OCI-LY7 (cell line): ENCODE measurements around the gene MYL5. TPM values are rescaled to one million over a fixed set of nuclear protein-coding genes. Genes with fewer than 3 reads are reported as not detected.

Experiments used
- BruUV-seq: library from RNA; stranded (reverse); fragments of 400-500 nt; replicated peaks from 2 replicates; lab custom pipeline; 2021; lab: Mats Ljungman, UMichigan
- CTCF ChIA-PET: fragments of 300-600 bp; sonication (Branson Sonifier 250); formaldehyde crosslinking; loops from one replicate; lab custom pipeline; 2022; ENCODE audit warnings: antibody characterized with exemption; ENCODE audit not compliant: unreplicated experiment; lab: Charles Lee
- POLR2A ChIA-PET: fragments of 300-600 bp; sonication (Branson Sonifier 250); formaldehyde crosslinking; loops from one replicate; lab custom pipeline; 2022; ENCODE audit warnings: antibody characterized with exemption; lab: Charles Lee
- DNase-seq: peaks from one replicate; pipeline ENCODE4 v3.0.0-alpha.2; 2015; ENCODE audit warnings: low spot score
- H2AFZ ChIP-seq: fragments of 200-600 bp; sonication (generic), shearing (Covaris generic); 2 replicates; pipeline ENCODE4 v1.6.1; 2014; ENCODE audit warnings: mild to moderate bottlenecking, antibody characterized with exemption, low read length, moderate library complexity
- H3K27ac ChIP-seq: fragments of 200-600 bp; sonication (generic); 2 replicates; pipeline ENCODE4 v1.5.1; 2014; ENCODE audit warnings: mixed run types, low read depth, mild to moderate bottlenecking, moderate library complexity, low read length, inconsistent platforms; ENCODE audit not compliant: poor library complexity, severe bottlenecking
- H3K36me3 ChIP-seq: fragments of 200-600 bp; sonication (generic); 2 replicates; pipeline ENCODE4 v1.6.1; 2014; ENCODE audit warnings: mild to moderate bottlenecking, antibody characterized with exemption, low read length, moderate library complexity, mixed read lengths; ENCODE audit not compliant: insufficient read depth
- H3K4me1 ChIP-seq: fragments of 200-600 bp; sonication (generic); 2 replicates; pipeline ENCODE4 v1.5.1; 2014; ENCODE audit warnings: mild to moderate bottlenecking, low read length; ENCODE audit not compliant: insufficient read depth, poor library complexity, severe bottlenecking
- H3K4me2 ChIP-seq: fragments of 200-600 bp; sonication (generic); 2 replicates; pipeline ENCODE4 v1.6.1; 2014; ENCODE audit warnings: mild to moderate bottlenecking, low read length
- H3K4me3 ChIP-seq: fragments of 200-600 bp; sonication (generic); 2 replicates; pipeline ENCODE4 v1.5.1; 2014; ENCODE audit warnings: mild to moderate bottlenecking, low read depth, low read length; ENCODE audit not compliant: poor library complexity, severe bottlenecking
- H3K79me2 ChIP-seq: fragments of 200-600 bp; sonication (generic); 2 replicates; pipeline ENCODE4 v1.6.1; 2016; ENCODE audit warnings: low read depth, mild to moderate bottlenecking, low read length, moderate library complexity, mixed read lengths; ENCODE audit not compliant: insufficient read depth
- H3K9me2 ChIP-seq: fragments of 200-600 bp; sonication (generic); 2 replicates; pipeline ENCODE4 v1.6.1; 2016; ENCODE audit warnings: mild to moderate bottlenecking, low read length, mixed read lengths; ENCODE audit not compliant: insufficient read depth
- H3K9me3 ChIP-seq: fragments of 200-600 bp; sonication (generic); 2 replicates; pipeline ENCODE4 v1.6.1; 2014; ENCODE audit warnings: mild to moderate bottlenecking, mixed run types, low read length, mixed read lengths
- H4K20me1 ChIP-seq: fragments of 200-600 bp; sonication (generic); 2 replicates; pipeline ENCODE4 v1.6.1; 2014; ENCODE audit warnings: mild to moderate bottlenecking, antibody characterized with exemption, low read length, moderate library complexity, mixed read lengths; ENCODE audit not compliant: insufficient read depth
- CTCF ChIP-seq: fragments of 200-600 bp; sonication (generic); conservative IDR thresholded peaks from 2 replicates; pipeline ENCODE4 v1.5.1; 2014; ENCODE audit warnings: mild to moderate bottlenecking, antibody characterized with exemption, low read length, moderate library complexity, mixed read lengths
- EZH2phosphoT487 ChIP-seq: fragments of 200-600 bp; sonication (generic); IDR thresholded peaks from 2 replicates; pipeline ENCODE4 v1.6.1; 2018; ENCODE audit warnings: low read depth, borderline replicate concordance, mild to moderate bottlenecking, mixed run types, antibody characterized with exemption, low read length, moderate library complexity, mixed read lengths
- intact Hi-C: fragments of 100-400 bp; cut with micrococcal nuclease; formaldehyde crosslinking; loops from one replicate; pipeline ENCODE4 v1.10.0; 2022; ENCODE audit not compliant: unreplicated experiment
- total RNA-seq, 2 experiments: library from RNA; depleted of rRNA in 1 of 2; stranded (reverse); fragments of >200 nt in 1 of 2; shearing (Covaris generic) in 1 of 2; gene quantifications; 2 replicates each; pipeline ENCODE4 v1.2.3, GENCODE V29; 2014 to 2022

The MYL5 gene
- total RNA-seq, 2 experiments from 2014 or later: 24.4 to 62.2 TPM

GRCh38 chr4:663438-664428 lies 10.6 kb upstream of the MYL5 start:
- TF ChIP-seq CTCF (no peak), EZH2phosphoT487 (no peak)
- no TSS peak for BruUV-seq
- Histone ChIP-seq H3K4me2 (peak overlapping the region; percentile 17; the same call in 1 of the 2 replicates), H3K9me3 (no peaks in the 10 kb centered on the region), H4K20me1 (no peaks in the 10 kb centered on the region), H3K27ac (no peak overlapping the region), H3K4me1 (no peaks in the 10 kb centered on the region), H3K79me2 (no peaks in the 10 kb centered on the region), H2AFZ (no peak overlapping the region), H3K36me3 (no peaks in the 10 kb centered on the region), H3K9me2 (no peaks in the 10 kb centered on the region), H3K4me3 (no peak overlapping the region)
- CTCF ChIA-PET: no interaction called here
- intact Hi-C loops: no loop called here
- POLR2A ChIA-PET: no interaction called here
- DNase-seq: no peak

- intact Hi-C loops: no loop called here
Observed at GRCh38 chr4:664713-665231, 9.6 kb upstream of the MYL5 start.

More at GRCh38 chr4:664713-665231, 9.6 kb upstream of the MYL5 start:
- Histone ChIP-seq H3K9me3 (no peaks in the 10 kb centered on the region), H2AFZ (no peak overlapping the region), H3K79me2 (no peaks in the 10 kb centered on the region), H3K27ac (no peak overlapping the region), H3K9me2 (no peaks in the 10 kb centered on the region), H3K4me2 (no peak overlapping the region), H3K36me3 (0 out of 2 replicates have a peak, but pooled peaks cover 1% of the 10 kb centered on the region), H3K4me1 (no peaks in the 10 kb centered on the region), H4K20me1 (no peaks in the 10 kb centered on the region), H3K4me3 (no peak overlapping the region)
- TF ChIP-seq EZH2phosphoT487: no peak
- no peak for TF ChIP-seq CTCF
- DNase-seq: no peak
- no TSS peak for BruUV-seq
- ChIA-PET POLR2A (no interaction called here), CTCF (no interaction called here)
